PC-9 (cell line): ENCODE results near the gene DENND1A.

ENCODE experiments used
- EZH2 ChIP-seq: fragments of 200-600 bp; sonication (generic); IDR thresholded peaks from 2 replicates; pipeline ENCODE4 v1.8.0; 2017; ENCODE audit warnings: antibody characterized with exemption, low read depth
- TF ChIP-seq, protein P1 (sequence below): fragments of 200-600 bp; sonication (generic); conservative IDR thresholded peaks from 2 replicates; pipeline ENCODE4 v1.6.1; 2017; ENCODE audit warnings: mixed run types, antibody characterized with exemption, mild to moderate bottlenecking, moderate library complexity

DNA sequence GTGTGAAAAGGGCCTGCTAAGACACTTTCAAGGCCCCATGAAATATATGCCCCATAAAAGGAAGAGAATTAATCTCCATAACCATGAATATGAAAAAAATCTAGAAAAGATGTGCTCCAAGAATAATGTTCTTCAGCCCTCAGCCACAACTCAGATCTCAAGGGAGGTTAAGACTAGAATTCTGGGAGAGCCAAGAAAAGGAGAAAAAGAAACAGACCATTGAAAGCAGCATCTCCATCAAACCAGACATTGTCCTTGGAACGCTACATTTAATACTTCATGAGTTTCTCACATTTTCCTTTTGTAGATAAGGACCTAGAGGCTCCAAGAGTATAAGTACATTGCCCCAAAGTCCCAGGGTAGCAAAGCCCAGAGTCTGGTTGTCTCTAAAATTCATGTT lies 270.6 kb downstream of the DENND1A start:
- TF ChIP-seq, protein P1, sequence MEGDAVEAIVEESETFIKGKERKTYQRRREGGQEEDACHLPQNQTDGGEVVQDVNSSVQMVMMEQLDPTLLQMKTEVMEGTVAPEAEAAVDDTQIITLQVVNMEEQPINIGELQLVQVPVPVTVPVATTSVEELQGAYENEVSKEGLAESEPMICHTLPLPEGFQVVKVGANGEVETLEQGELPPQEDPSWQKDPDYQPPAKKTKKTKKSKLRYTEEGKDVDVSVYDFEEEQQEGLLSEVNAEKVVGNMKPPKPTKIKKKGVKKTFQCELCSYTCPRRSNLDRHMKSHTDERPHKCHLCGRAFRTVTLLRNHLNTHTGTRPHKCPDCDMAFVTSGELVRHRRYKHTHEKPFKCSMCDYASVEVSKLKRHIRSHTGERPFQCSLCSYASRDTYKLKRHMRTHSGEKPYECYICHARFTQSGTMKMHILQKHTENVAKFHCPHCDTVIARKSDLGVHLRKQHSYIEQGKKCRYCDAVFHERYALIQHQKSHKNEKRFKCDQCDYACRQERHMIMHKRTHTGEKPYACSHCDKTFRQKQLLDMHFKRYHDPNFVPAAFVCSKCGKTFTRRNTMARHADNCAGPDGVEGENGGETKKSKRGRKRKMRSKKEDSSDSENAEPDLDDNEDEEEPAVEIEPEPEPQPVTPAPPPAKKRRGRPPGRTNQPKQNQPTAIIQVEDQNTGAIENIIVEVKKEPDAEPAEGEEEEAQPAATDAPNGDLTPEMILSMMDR: no peak
- TF ChIP-seq EZH2: no peak
